ENCODE measurements around the gene SEPTIN3. TPM values are rescaled to one million over a fixed set of nuclear protein-coding genes. Genes with fewer than 3 reads are reported as not detected.

Gene SEPTIN3
- total RNA-seq, 1 donor from 2014 or later, result 2.5 TPM

GRCh38 chr22:41970601-41971000 lies 1.4 kb downstream of the SEPTIN3 start:
- Histone ChIP-seq H3K36me3 (ENCODE audit: control insufficient read depth, insufficient read depth, low read length) (no peaks in the 10 kb centered on the region), H3K27me3 (ENCODE audit: control insufficient read depth, insufficient read depth, low read length) (peaks cover 23% of the 10 kb centered on the region), H3K4me3 (ENCODE audit: low read depth, low read length) (no peak overlapping the region)
- TF ChIP-seq CTCF (IDR thresholded peaks at IDR 0.05; ENCODE audit: insufficient read depth, low read length, poor library complexity, severe bottlenecking), result no peak
- no peak for DNase-seq (ENCODE audit: low read depth)

- Histone ChIP-seq H3K36me3 (ENCODE audit: control insufficient read depth, insufficient read depth, low read length) (no peaks in the 10 kb centered on the region), H3K27me3 (ENCODE audit: control insufficient read depth, insufficient read depth, low read length) (peaks cover 31% of the 10 kb centered on the region), H3K4me3 (ENCODE audit: low read depth, low read length) (no peak overlapping the region)
- TF ChIP-seq CTCF (IDR thresholded peaks at IDR 0.05; ENCODE audit: insufficient read depth, low read length, poor library complexity, severe bottlenecking), result no peak
- DNase-seq (ENCODE audit: low read depth), result no peak
These were observed 2.2 kb downstream of the SEPTIN3 start for GRCh38 chr22:41971431-41971830.

GRCh38 chr22:41974691-41975290 lies 5.5 kb downstream of the SEPTIN3 start:
- no peak overlapping the region for H3K4me3 ChIP-seq (ENCODE audit: low read depth, low read length)
- no peak for TF ChIP-seq CTCF (IDR thresholded peaks at IDR 0.05; ENCODE audit: insufficient read depth, low read length, poor library complexity, severe bottlenecking)
- DNase-seq (ENCODE audit: low read depth), result no peak
- H3K27me3 ChIP-seq (ENCODE audit: control insufficient read depth, insufficient read depth, low read length), result peaks cover 47% of the 10 kb centered on the region
- H3K36me3 ChIP-seq (ENCODE audit: control insufficient read depth, insufficient read depth, low read length), result no peaks in the 10 kb centered on the region

- H3K36me3 ChIP-seq (ENCODE audit: control insufficient read depth, insufficient read depth, low read length), result no peaks in the 10 kb centered on the region
- no peak for DNase-seq (ENCODE audit: low read depth)
- no peak overlapping the region for H3K4me3 ChIP-seq (ENCODE audit: low read depth, low read length)
- no peak for TF ChIP-seq CTCF (IDR thresholded peaks at IDR 0.05; ENCODE audit: insufficient read depth, low read length, poor library complexity, severe bottlenecking)
- peaks cover 45% of the 10 kb centered on the region for H3K27me3 ChIP-seq (ENCODE audit: control insufficient read depth, insufficient read depth, low read length)
These were observed 6.2 kb downstream of the SEPTIN3 start for GRCh38 chr22:41975299-41976069.

- H3K27me3 ChIP-seq (ENCODE audit: control insufficient read depth, insufficient read depth, low read length), result peaks cover 42% of the 10 kb centered on the region
- H3K36me3 ChIP-seq (ENCODE audit: control insufficient read depth, insufficient read depth, low read length), result no peaks in the 10 kb centered on the region
- no peak for DNase-seq (ENCODE audit: low read depth)
- no peak for TF ChIP-seq CTCF (IDR thresholded peaks at IDR 0.05; ENCODE audit: insufficient read depth, low read length, poor library complexity, severe bottlenecking)
- peak overlapping the region; percentile 20 for H3K4me3 ChIP-seq (ENCODE audit: low read depth, low read length)
These were observed 7.0 kb downstream of the SEPTIN3 start for GRCh38 chr22:41976070-41976901.

Measured in kidney epithelial cell (primary cell).